H1 (cell line): Measurements from ENCODE around the gene AVL9. TPM values are rescaled to one million over a fixed set of nuclear protein-coding genes. Genes with fewer than 3 reads are reported as not detected.

Source experiments
- ATF2 ChIP-seq: IDR thresholded peaks from 2 replicates; pipeline ENCODE4 v1.6.1; 2012; ENCODE audit warnings: low read length, inconsistent platforms
- CBX5 ChIP-seq: fragments of 300-800, 300-1000 bp; sonication (generic); IDR thresholded peaks from 2 replicates; pipeline ENCODE4 v1.7.1; 2016; ENCODE audit warnings: antibody characterized with exemption, low read length, low read depth
- E2F6 ChIP-seq: IDR thresholded peaks from 2 replicates; pipeline ENCODE4 v1.6.1; 2012; ENCODE audit warnings: inconsistent platforms
- FOSL1 ChIP-seq: IDR thresholded peaks from 2 replicates; pipeline ENCODE4 v1.6.1; 2011; ENCODE audit warnings: mild to moderate bottlenecking, low read depth, low read length, moderate library complexity; ENCODE audit not compliant: insufficient read depth
- YY1 ChIP-seq: IDR thresholded peaks from 2 replicates; pipeline ENCODE4 v1.6.1; 2011; ENCODE audit warnings: low read depth, mild to moderate bottlenecking, low read length
- polyA plus RNA-seq, 7 experiments: library from polyadenylated mRNA; depleted of rRNA in 3 of 7; stranded (reverse) in 5 of 7; unstranded in 2 of 7; fragments of >200 nt in 5 of 7; fragments of 200-250 nt in 2 of 7; gene quantifications; 1 replicate in 5 of 7; 2 replicates in 1 of 7; 4 replicates in 1 of 7; pipeline versions ENCODE4 v1.2.1 to v1.2.3, GENCODE V29; 2011 to 2013; ENCODE audit warnings: missing spikeins in 2 of 7, mixed read lengths in 2 of 7
- total RNA-seq: library from RNA; stranded (reverse); fragmentation: NEBNext Ultra II Directional; extraction: Animal tissue kit (Norgen Biotek cat#: 25700); gene quantifications from 2 replicates; pipeline ENCODE4 v1.2.1, GENCODE V29; 2021

AVL9 gene
- total and polyA plus RNA-seq, 2 of the 8 experiments (the other 6 are each of a cell fraction or from before 2014, with no cell fraction given), result 15.5 to 42.1 TPM

- TF ChIP-seq CBX5 (no peak), E2F6 (no peak), FOSL1 (no peak), YY1 (no peak), ATF2 (no peak)
These were observed 24.4 kb upstream of the AVL9 start (continued) for GRCh38 chr7:32470871-32471270.
